B cell (primary cell): ENCODE results near the gene MTFR1L. TPM values are rescaled to one million over a fixed set of nuclear protein-coding genes. Genes with fewer than 3 reads are reported as not detected.

Experiments used
- ATAC-seq: fragments of 200-7000 bp; cut with Tn5 transposase; one replicate; pipeline ENCODE4 v1.10.0; 2021; ENCODE audit warnings: low read depth, mild to moderate bottlenecking, moderate number of reproducible peaks, moderate library complexity
- CTCF ChIA-PET: fragments of 350-600 bp; sonication (Branson Sonifier 250); formaldehyde crosslinking; loops from one replicate; lab custom pipeline; 2021; ENCODE audit warnings: antibody characterized with exemption, inconsistent platforms; lab: Charles Lee
- POLR2A ChIA-PET: fragments of 350-600 bp; sonication (Branson Sonifier 250); formaldehyde crosslinking; loops from one replicate; lab custom pipeline; 2021; ENCODE audit warnings: antibody characterized with exemption; lab: Charles Lee
- DNase-seq: peaks from one replicate; pipeline ENCODE4 v3.0.0; 2013
- H2AFZ ChIP-seq: 2 replicates; pipeline ENCODE4 v1.6.1; 2012; ENCODE audit warnings: mild to moderate bottlenecking, low read depth, low read length; ENCODE audit not compliant: insufficient read depth, poor library complexity, severe bottlenecking
- H3K27ac ChIP-seq, 2 donors: 1 replicate in 1 of 2; 2 replicates in 1 of 2; pipeline ENCODE4 v1.5.1; 2012 to 2013; ENCODE audit warnings: low read length in 2 of 2, mild to moderate bottlenecking in 2 of 2, moderate library complexity in 1 of 2
- H3K27me3 ChIP-seq, 4 experiments: fragments of 200-600 bp in 1 of 4; sonication (generic) in 1 of 4; replicated peaks in 1 of 4; 1 replicate in 2 of 4; 2 replicates in 2 of 4; pipeline versions ENCODE4 v1.6.1 to v1.7.0; 2013 to 2016; ENCODE audit warnings: low read length in 3 of 4, mild to moderate bottlenecking in 2 of 4, mixed read lengths in 1 of 4, moderate library complexity in 1 of 4; ENCODE audit not compliant: insufficient read depth in 4 of 4, control insufficient read depth in 3 of 4; ENCODE audit errors: control extremely low read depth in 1 of 4
- H3K36me3 ChIP-seq, 2 experiments: replicated peaks in 1 of 2; 1 replicate in 1 of 2; 2 replicates in 1 of 2; pipeline versions ENCODE4 v1.6.1 to v1.7.1; 2013; ENCODE audit warnings: low read length in 1 of 2; ENCODE audit not compliant: insufficient read depth in 2 of 2, control insufficient read depth in 1 of 2; ENCODE audit errors: control extremely low read depth in 1 of 2, extremely low read depth in 1 of 2
- H3K4me1 ChIP-seq, 2 donors: fragments of 200-600 bp in 1 of 2; sonication (generic) in 1 of 2; 1 replicate in 1 of 2; 2 replicates in 1 of 2; pipeline versions ENCODE4 v1.5.1 to v1.6.1; 2013 to 2017; ENCODE audit warnings: low read length in 2 of 2; ENCODE audit not compliant: control insufficient read depth in 2 of 2, insufficient read depth in 2 of 2
- H3K4me2 ChIP-seq: replicated peaks from 2 replicates; pipeline ENCODE3; 2012; ENCODE audit warnings: mild to moderate bottlenecking, low read depth, low read length; ENCODE audit not compliant: poor library complexity, severe bottlenecking
- H3K4me3 ChIP-seq, 5 experiments: fragments of 200-600 bp in 1 of 5; sonication (generic) in 1 of 5; 1 replicate in 3 of 5; 2 replicates in 2 of 5; pipeline versions ENCODE4 v1.5.1 to v1.7.0; 2011 to 2016; ENCODE audit warnings: low read length in 4 of 5, mild to moderate bottlenecking in 4 of 5, low read depth in 2 of 5, control low read depth in 1 of 5, moderate library complexity in 1 of 5; ENCODE audit not compliant: insufficient read depth in 1 of 5; ENCODE audit errors: control extremely low read depth in 1 of 5, extremely low read depth in 1 of 5
- H3K79me2 ChIP-seq: fragments of 200-600 bp; sonication (generic); one replicate; pipeline ENCODE4 v1.6.0; 2016; ENCODE audit warnings: low read length; ENCODE audit not compliant: control insufficient read depth, insufficient read depth
- H3K9ac ChIP-seq: fragments of 200-600 bp; sonication (generic); 2 replicates; pipeline ENCODE4 v1.6.1; 2017; ENCODE audit warnings: mild to moderate bottlenecking, low read length, moderate library complexity
- H3K9me3 ChIP-seq, 3 donors: one replicate each; pipeline versions ENCODE4 v1.6.1 to v1.7.1; 2013; ENCODE audit warnings: low read length in 2 of 3; ENCODE audit not compliant: control insufficient read depth in 2 of 3, insufficient read depth in 1 of 3; ENCODE audit errors: control extremely low read depth in 1 of 3
- H4K20me1 ChIP-seq: 2 replicates; pipeline ENCODE4 v1.6.0; 2012; ENCODE audit warnings: mild to moderate bottlenecking, low read length; ENCODE audit not compliant: insufficient read depth, control insufficient read depth, poor library complexity, severe bottlenecking
- H3K27ac Mint-ChIP-seq: one replicate; pipeline ENCODE4 v1.8.0; 2021; ENCODE audit warnings: mixed read lengths
- H3K27me3 Mint-ChIP-seq: one replicate; pipeline ENCODE4 v1.8.0; 2021; ENCODE audit warnings: mixed read lengths
- H3K4me1 Mint-ChIP-seq: one replicate; pipeline ENCODE4 v1.8.0; 2021; ENCODE audit warnings: mixed read lengths
- H3K4me3 Mint-ChIP-seq: one replicate; pipeline ENCODE4 v1.8.0; 2021; ENCODE audit warnings: mixed read lengths
- H3K9me3 Mint-ChIP-seq: one replicate; pipeline ENCODE4 v1.8.0; 2022; ENCODE audit warnings: mixed read lengths; ENCODE audit not compliant: insufficient read depth
- EZH2 ChIP-seq: IDR thresholded peaks from 2 replicates; pipeline ENCODE4 v1.6.1; 2012; ENCODE audit warnings: borderline replicate concordance, low read depth, mild to moderate bottlenecking, moderate library complexity, low read length; ENCODE audit not compliant: insufficient read depth, poor library complexity, severe bottlenecking
- WGBS: methylation state at CpG from one replicate; pipeline ENCODE4 v1.1.5; 2013; ENCODE audit warnings: missing lambda C conversion rate; ENCODE audit not compliant: insufficient coverage; 5-methylcytosine and 5-hydroxymethylcytosine counted together
- intact Hi-C: fragments of 100-400 bp; cut with micrococcal nuclease; formaldehyde crosslinking; loops from one replicate; pipeline ENCODE4 v1.10.0; 2022
- polyA plus RNA-seq: library from polyadenylated mRNA; depleted of rRNA; stranded (reverse); fragments of >200 nt; gene quantifications from 2 replicates; pipeline ENCODE4 v1.2.3, GENCODE V29; 2012
- small RNA-seq: library from RNA; depleted of rRNA; stranded (forward); fragments of <200 nt; gene quantifications from one replicate; pipeline ENCODE3, GENCODE V24; 2012; ENCODE audit warnings: low replicate concordance, low read depth; ENCODE audit not compliant: insufficient read length
- total RNA-seq, 2 donors: library from RNA; stranded (reverse); fragments of 120-200 nt in 1 of 2; gene quantifications; 1 replicate in 1 of 2; 2 replicates in 1 of 2; pipeline versions ENCODE4 v1.2.3 to v1.2.4, GENCODE V29; 2013 to 2022
- TF ChIP-seq, protein P1 (sequence below): fragments of 200-600 bp; IDR thresholded peaks from one replicate; pipeline ENCODE4 v1.8.0; 2022; ENCODE audit warnings: antibody characterized with exemption, mild to moderate bottlenecking

Gene MTFR1L
- total and polyA plus RNA-seq, 2 donors (not counting 1 experiment from before 2014, with no cell fraction given), result 41.5 to 44.6 TPM

DNA sequence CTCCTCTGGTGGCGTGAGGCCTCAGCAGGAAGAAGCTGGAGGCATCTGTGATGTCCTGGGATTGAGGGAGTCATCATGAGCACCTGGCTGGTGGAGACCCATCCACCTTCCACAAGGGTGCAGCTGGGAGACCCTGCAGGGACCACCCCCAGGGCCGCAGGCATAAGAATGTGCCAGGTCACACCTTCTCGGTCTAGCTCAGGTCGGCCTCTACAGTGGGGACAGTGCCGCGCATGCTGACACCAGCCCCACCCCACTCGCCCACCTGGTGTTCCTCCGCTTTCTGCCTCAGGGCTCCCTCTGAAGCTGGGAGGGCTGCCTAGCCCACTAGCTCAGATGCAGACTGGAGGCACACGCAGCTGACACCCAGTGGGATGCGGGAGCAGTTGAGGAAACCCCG is 61.5 kb downstream of the MTFR1L start:
- no peak for ATAC-seq

More for the DNA sequence above, 61.5 kb downstream of the MTFR1L start:
- Histone ChIP-seq H3K27me3 (no peaks in the 10 kb centered on the region), H3K4me3 (no peak overlapping the region), H3K4me1 (peaks cover 0 to under 1% of the 10 kb centered on the region in 2 donors), H2AFZ (no peak overlapping the region), H3K27ac (no peak overlapping the region), H3K36me3 (no peaks in the 10 kb centered on the region), H3K9me3 (no peaks in the 10 kb centered on the region), H3K79me2 (no peaks in the 10 kb centered on the region), H3K9ac (no peak overlapping the region), H4K20me1 (no peaks in the 10 kb centered on the region), H3K4me2 (no peak overlapping the region)
- DNase-seq, result no peak
- ChIA-PET POLR2A (no interaction called here), CTCF (interaction anchor here (0.5 kb wide), 1 partner anchor 15 kb away, joined by 3 read pairs; no protein-coding TSS in a partner anchor)
- no peaks in the 10 kb centered on the region for H3K27me3 Mint-ChIP-seq
- H3K27ac Mint-ChIP-seq, result no peak overlapping the region
- WGBS, result 97% methylated on average over 10 of the region's 11 CpGs
- TF ChIP-seq EZH2, result no peak
- TF ChIP-seq, protein P1, sequence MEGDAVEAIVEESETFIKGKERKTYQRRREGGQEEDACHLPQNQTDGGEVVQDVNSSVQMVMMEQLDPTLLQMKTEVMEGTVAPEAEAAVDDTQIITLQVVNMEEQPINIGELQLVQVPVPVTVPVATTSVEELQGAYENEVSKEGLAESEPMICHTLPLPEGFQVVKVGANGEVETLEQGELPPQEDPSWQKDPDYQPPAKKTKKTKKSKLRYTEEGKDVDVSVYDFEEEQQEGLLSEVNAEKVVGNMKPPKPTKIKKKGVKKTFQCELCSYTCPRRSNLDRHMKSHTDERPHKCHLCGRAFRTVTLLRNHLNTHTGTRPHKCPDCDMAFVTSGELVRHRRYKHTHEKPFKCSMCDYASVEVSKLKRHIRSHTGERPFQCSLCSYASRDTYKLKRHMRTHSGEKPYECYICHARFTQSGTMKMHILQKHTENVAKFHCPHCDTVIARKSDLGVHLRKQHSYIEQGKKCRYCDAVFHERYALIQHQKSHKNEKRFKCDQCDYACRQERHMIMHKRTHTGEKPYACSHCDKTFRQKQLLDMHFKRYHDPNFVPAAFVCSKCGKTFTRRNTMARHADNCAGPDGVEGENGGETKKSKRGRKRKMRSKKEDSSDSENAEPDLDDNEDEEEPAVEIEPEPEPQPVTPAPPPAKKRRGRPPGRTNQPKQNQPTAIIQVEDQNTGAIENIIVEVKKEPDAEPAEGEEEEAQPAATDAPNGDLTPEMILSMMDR, result no peak
- intact Hi-C loops, result no loop called here
- no peaks in the 10 kb centered on the region for H3K9me3 Mint-ChIP-seq
- H3K4me3 Mint-ChIP-seq, result no peak overlapping the region
- H3K4me1 Mint-ChIP-seq, result no peaks in the 10 kb centered on the region

Small RNA genes lying within 50 kb of the gene (small RNA-seq; reads per million reads assigned to genes)
- gene RF00019, result not detected

Other genes with a start within 250 kb of the MTFR1L start
- gene MAN1C1, start 203.2 kb upstream of the MTFR1L start, total RNA-seq, result 0.70 and 0.89 TPM in 2 replicates
- 0.31 and 1.1 TPM in 2 replicates for gene MAN1C1, start 203.2 kb upstream of the MTFR1L start, polyA plus RNA-seq
- gene SELENON, start 19.8 kb upstream of the MTFR1L start, total RNA-seq, result 16.5 and 16.7 TPM in 2 replicates
- gene SELENON, start 19.8 kb upstream of the MTFR1L start, polyA plus RNA-seq, result 8.5 and 10.9 TPM in 2 replicates
- 0.27 TPM in 1 of 2 replicates, not detected in the other for gene AUNIP, start 39.5 kb downstream of the MTFR1L start, total RNA-seq
- not detected in 2 replicates for gene AUNIP, start 39.5 kb downstream of the MTFR1L start, polyA plus RNA-seq
- gene PAQR7, start 55.8 kb downstream of the MTFR1L start, total RNA-seq, result 5.5 and 6.6 TPM in 2 replicates
- 2.7 and 4.2 TPM in 2 replicates for gene PAQR7, start 55.8 kb downstream of the MTFR1L start, polyA plus RNA-seq
- gene STMN1, start 86.5 kb downstream of the MTFR1L start, total RNA-seq, result 42.2 and 48.0 TPM in 2 replicates
- 9.9 and 20.7 TPM in 2 replicates for gene STMN1, start 86.5 kb downstream of the MTFR1L start, polyA plus RNA-seq
- 8.8 and 10.8 TPM in 2 replicates for gene PAFAH2, start 178.1 kb downstream of the MTFR1L start, total RNA-seq
- 5.1 and 6.0 TPM in 2 replicates for gene PAFAH2, start 178.1 kb downstream of the MTFR1L start, polyA plus RNA-seq
- gene EXTL1, start 201.8 kb downstream of the MTFR1L start, total RNA-seq, result 0.12 TPM in 2 replicates
- gene EXTL1, start 201.8 kb downstream of the MTFR1L start, polyA plus RNA-seq, result not detected in 2 replicates
- gene SLC30A2, start 226.2 kb downstream of the MTFR1L start, total RNA-seq, result not detected in 2 replicates
- not detected in 2 replicates for gene SLC30A2, start 226.2 kb downstream of the MTFR1L start, polyA plus RNA-seq
- not detected in 2 replicates for gene TRIM63, start 247.7 kb downstream of the MTFR1L start, total RNA-seq
- 0.22 TPM in 1 of 2 replicates, not detected in the other for gene TRIM63, start 247.7 kb downstream of the MTFR1L start, polyA plus RNA-seq